ENCODE results near the gene MAP7. TPM values are rescaled to one million over a fixed set of nuclear protein-coding genes. Genes with fewer than 3 reads are reported as not detected.

Gene MAP7
- total RNA-seq, 5 donors from 2014 or later (not counting 1 experiment from before 2014, with no cell fraction given): 0.33 to 0.73 (median 0.57) TPM

GRCh38 chr6:136362421-136363356 is 187.5 kb downstream of the MAP7 start:
- Histone ChIP-seq H3K36me3 (ENCODE audit: control insufficient read depth in 2 of 2, extremely low read depth in 1 of 2, insufficient read depth in 1 of 2, low read length in 1 of 2) (no peaks in the 10 kb centered on the region), H3K27me3 (replicated peaks in 1 of 2; ENCODE audit: control insufficient read depth in 2 of 2, extremely low read depth in 1 of 2, insufficient read depth in 2 of 2, low read length in 1 of 2) (peaks cover 0 to 7% of the 10 kb centered on the region in 2 experiments), H3K27ac (ENCODE audit: low read length) (no peak overlapping the region), H3K9me3 (no peaks in the 10 kb centered on the region), H3K4me1 (ENCODE audit: control insufficient read depth in 1 of 2, extremely low read depth in 1 of 2, insufficient read depth in 2 of 2, low read length in 2 of 2) (peaks cover 0 to 7% of the 10 kb centered on the region in 2 experiments), H3K4me3 (ENCODE audit: control insufficient read depth in 1 of 2, extremely low read depth in 1 of 2, low read length in 1 of 2) (no peak overlapping the region)
- Mint-ChIP-seq H3K27me3 (peaks cover 0 to 6% of the 10 kb centered on the region in 2 donors), H3K4me1 (peaks cover 8 to 15% (median 11%) of the 10 kb centered on the region in 3 donors), H3K27ac (no peak overlapping the region), H3K9me3 (no peaks in the 10 kb centered on the region), H3K36me3 (no peaks in the 10 kb centered on the region), H3K4me3 (no peak overlapping the region)
- WGBS (ENCODE audit: insufficient coverage): 98% methylated on average over 5 of the region's 11 CpGs
- ATAC-seq (replicated peaks in 1 of 4): no peak
- CTCF ChIA-PET: no interaction called here
- POLR2A ChIA-PET: no interaction called here
- DNase-seq: no peak

GRCh38 chr6:136361787-136362186 is 188.4 kb downstream of the MAP7 start:
- WGBS (ENCODE audit: insufficient coverage): no CpG with 5 or more reads among the region's 2 CpGs

DNA sequence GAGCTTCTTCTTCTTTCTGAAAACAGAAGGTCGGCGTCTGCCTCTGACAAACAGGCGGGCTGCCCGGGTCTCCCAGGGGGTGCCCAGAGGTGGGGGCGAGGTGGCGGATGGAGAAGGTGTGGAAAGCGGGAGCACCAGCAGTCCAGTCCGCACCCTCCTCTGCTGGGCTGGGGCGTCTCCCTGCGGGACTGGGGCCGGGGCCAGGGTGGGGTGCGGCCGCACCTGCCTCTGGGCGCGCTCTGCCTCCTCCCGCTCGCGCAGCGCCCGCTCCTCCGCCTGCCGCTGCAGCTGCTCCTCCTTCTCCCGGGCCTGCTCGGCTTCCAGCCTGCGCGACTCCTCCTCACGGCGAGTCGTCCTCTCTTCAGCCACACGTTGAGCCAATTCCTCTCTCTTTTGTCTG is 189.4 kb downstream of the MAP7 start:
- ChIA-PET CTCF (interaction anchor here in 1 of 2 donors (0.9 kb wide), 1 partner anchor 17 kb away, joined by 3 read pairs; no protein-coding TSS in a partner anchor), POLR2A (no interaction called here)
- ATAC-seq (replicated peaks in 1 of 4) (no peak), DNase-seq (no peak)
- H3K9me3 ChIP-seq: no peaks in the 10 kb centered on the region
- Mint-ChIP-seq H3K36me3 (no peaks in the 10 kb centered on the region), H3K4me3 (no peak overlapping the region), H3K4me1 (peaks cover 2 to 7% (median 4%) of the 10 kb centered on the region in 3 donors), H3K27ac (no peak overlapping the region), H3K27me3 (peaks cover 0 to 1% of the 10 kb centered on the region in 2 donors), H3K9me3 (no peaks in the 10 kb centered on the region)
- H3K4me1 ChIP-seq (ENCODE audit: control insufficient read depth in 1 of 2, extremely low read depth in 1 of 2, insufficient read depth in 2 of 2, low read length in 2 of 2): peaks cover 0 to 3% of the 10 kb centered on the region in 2 experiments
- H3K27ac ChIP-seq (ENCODE audit: low read length): no peak overlapping the region
- 94% methylated on average over 24 of the region's 30 CpGs for WGBS (ENCODE audit: insufficient coverage)
- peaks cover 0 to 6% of the 10 kb centered on the region in 2 experiments for H3K27me3 ChIP-seq (replicated peaks in 1 of 2; ENCODE audit: control insufficient read depth in 2 of 2, extremely low read depth in 1 of 2, insufficient read depth in 2 of 2, low read length in 1 of 2)
- no peak overlapping the region for H3K4me3 ChIP-seq (ENCODE audit: control insufficient read depth in 1 of 2, extremely low read depth in 1 of 2, low read length in 1 of 2)
- H3K36me3 ChIP-seq (ENCODE audit: control insufficient read depth in 2 of 2, extremely low read depth in 1 of 2, insufficient read depth in 1 of 2, low read length in 1 of 2): no peaks in the 10 kb centered on the region

More at GRCh38 chr6:136361787-136362186, 188.4 kb downstream of the MAP7 start:
- Histone ChIP-seq H3K9me3 (no peaks in the 10 kb centered on the region), H3K27ac (ENCODE audit: low read length) (no peak overlapping the region), H3K27me3 (replicated peaks in 1 of 2; ENCODE audit: control insufficient read depth in 2 of 2, extremely low read depth in 1 of 2, insufficient read depth in 2 of 2, low read length in 1 of 2) (peaks cover 0 to 7% of the 10 kb centered on the region in 2 experiments), H3K36me3 (ENCODE audit: control insufficient read depth in 2 of 2, extremely low read depth in 1 of 2, insufficient read depth in 1 of 2, low read length in 1 of 2) (no peaks in the 10 kb centered on the region), H3K4me1 (ENCODE audit: control insufficient read depth in 1 of 2, extremely low read depth in 1 of 2, insufficient read depth in 2 of 2, low read length in 2 of 2) (peaks cover 0 to 7% of the 10 kb centered on the region in 2 experiments), H3K4me3 (ENCODE audit: control insufficient read depth in 1 of 2, extremely low read depth in 1 of 2, low read length in 1 of 2) (no peak overlapping the region)
- DNase-seq: no peak
- no peak overlapping the region for H3K4me3 Mint-ChIP-seq
- no peaks in the 10 kb centered on the region for H3K9me3 Mint-ChIP-seq
- peaks cover 0 to 1% of the 10 kb centered on the region in 2 donors for H3K27me3 Mint-ChIP-seq
- ChIA-PET CTCF (no interaction called here), POLR2A (no interaction called here)
- H3K36me3 Mint-ChIP-seq: no peaks in the 10 kb centered on the region
- peaks cover 8 to 15% (median 11%) of the 10 kb centered on the region in 3 donors for H3K4me1 Mint-ChIP-seq
- no peak for ATAC-seq (replicated peaks in 1 of 4)
- no peak overlapping the region for H3K27ac Mint-ChIP-seq

GRCh38 chr6:136359851-136360250 is 190.4 kb downstream of the MAP7 start:
- ATAC-seq (replicated peaks in 1 of 4): no peak
- no peaks in the 10 kb centered on the region for H3K4me1 ChIP-seq (ENCODE audit: control insufficient read depth in 1 of 2, extremely low read depth in 1 of 2, insufficient read depth in 2 of 2, low read length in 2 of 2)
- H3K27ac ChIP-seq (ENCODE audit: low read length): no peak overlapping the region
- H3K36me3 ChIP-seq (ENCODE audit: control insufficient read depth in 2 of 2, extremely low read depth in 1 of 2, insufficient read depth in 1 of 2, low read length in 1 of 2): no peaks in the 10 kb centered on the region
- H3K4me3 ChIP-seq (ENCODE audit: control insufficient read depth in 1 of 2, extremely low read depth in 1 of 2, low read length in 1 of 2): no peak overlapping the region
- no peaks in the 10 kb centered on the region for H3K4me1 Mint-ChIP-seq
- peaks cover 0 to 1% of the 10 kb centered on the region in 2 donors for H3K27me3 Mint-ChIP-seq
- no peaks in the 10 kb centered on the region for H3K36me3 Mint-ChIP-seq
- CTCF ChIA-PET: interaction anchor here in 1 of 2 donors (0.7 kb wide), 2 partner anchors 276 to 450 kb away, joined by 3 to 6 read pairs; no protein-coding TSS in a partner anchor
- POLR2A ChIA-PET: no interaction called here
- no peak overlapping the region for H3K27ac Mint-ChIP-seq
- no peak for DNase-seq
- peaks cover 0 to 4% of the 10 kb centered on the region in 2 experiments for H3K27me3 ChIP-seq (replicated peaks in 1 of 2; ENCODE audit: control insufficient read depth in 2 of 2, extremely low read depth in 1 of 2, insufficient read depth in 2 of 2, low read length in 1 of 2)
- H3K4me3 Mint-ChIP-seq: no peak overlapping the region
- no peaks in the 10 kb centered on the region for H3K9me3 Mint-ChIP-seq
- no peaks in the 10 kb centered on the region for H3K9me3 ChIP-seq
- no CpG with 5 or more reads among the region's 6 CpGs for WGBS (ENCODE audit: insufficient coverage)

DNA sequence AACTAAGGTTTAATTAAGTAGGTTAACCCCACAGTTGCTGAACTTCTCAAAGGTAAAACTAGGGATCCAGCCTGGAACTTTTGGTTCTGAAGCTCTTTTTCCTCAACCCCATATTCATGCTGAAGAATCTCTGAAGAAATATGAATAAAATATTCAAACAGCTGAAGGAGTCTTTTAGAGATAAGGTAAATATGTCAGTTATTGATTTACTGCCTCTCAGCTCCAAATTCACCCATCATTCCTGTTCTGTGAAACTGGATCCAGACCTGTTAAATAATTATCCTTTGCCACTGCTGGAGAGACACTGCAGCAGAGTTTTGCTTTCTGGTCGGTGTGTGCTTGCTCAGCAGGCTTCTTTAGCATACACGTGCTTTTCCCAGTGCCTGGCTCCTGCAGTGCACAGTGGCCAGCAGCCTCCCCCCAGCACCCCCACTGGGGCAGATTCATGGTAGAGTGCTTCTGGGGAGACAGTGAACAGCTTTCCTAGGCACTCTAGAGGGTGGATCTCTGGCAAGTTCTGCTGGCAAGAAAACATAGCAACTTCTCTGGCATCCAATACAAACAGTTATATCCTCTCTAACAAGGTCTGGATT is 198.6 kb downstream of the MAP7 start:
- Mint-ChIP-seq H3K27ac (no peak overlapping the region), H3K4me3 (no peak overlapping the region), H3K27me3 (peaks cover 0 to 5% of the 10 kb centered on the region in 2 donors), H3K4me1 (no peaks in the 10 kb centered on the region), H3K9me3 (no peaks in the 10 kb centered on the region), H3K36me3 (no peaks in the 10 kb centered on the region)
- ChIA-PET CTCF (no interaction called here), POLR2A (no interaction called here)
- Histone ChIP-seq H3K36me3 (ENCODE audit: control insufficient read depth in 2 of 2, extremely low read depth in 1 of 2, insufficient read depth in 1 of 2, low read length in 1 of 2) (no peaks in the 10 kb centered on the region), H3K27me3 (replicated peaks in 1 of 2; ENCODE audit: control insufficient read depth in 2 of 2, extremely low read depth in 1 of 2, insufficient read depth in 2 of 2, low read length in 1 of 2) (no peaks in the 10 kb centered on the region), H3K9me3 (no peaks in the 10 kb centered on the region), H3K4me1 (ENCODE audit: control insufficient read depth in 1 of 2, extremely low read depth in 1 of 2, insufficient read depth in 2 of 2, low read length in 2 of 2) (no peaks in the 10 kb centered on the region), H3K4me3 (ENCODE audit: control insufficient read depth in 1 of 2, extremely low read depth in 1 of 2, low read length in 1 of 2) (no peak overlapping the region), H3K27ac (ENCODE audit: low read length) (no peak overlapping the region)
- ATAC-seq (replicated peaks in 1 of 4) (no peak), DNase-seq (no peak)
- WGBS (ENCODE audit: insufficient coverage): no CpG with 5 or more reads among the region's 2 CpGs

DNA sequence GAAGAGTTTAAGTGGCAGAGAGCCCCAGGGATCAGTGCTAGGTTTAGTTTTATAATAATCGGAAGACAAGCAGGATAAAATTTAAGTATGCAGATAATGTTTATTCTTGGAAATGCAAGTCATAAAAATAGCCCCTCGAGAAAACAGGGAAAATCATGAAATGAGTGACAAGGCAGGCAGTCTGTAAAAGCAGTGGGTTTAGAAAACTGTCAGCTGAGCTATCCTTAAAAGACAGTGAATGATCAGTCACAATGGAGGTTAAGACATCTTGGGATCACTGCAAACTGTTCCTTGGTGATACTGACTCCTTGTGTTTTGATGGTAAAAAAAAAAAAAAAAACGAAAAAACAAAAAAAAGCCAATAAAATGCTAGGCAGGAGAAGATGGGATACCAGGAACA is 199.3 kb downstream of the MAP7 start:
- WGBS (ENCODE audit: insufficient coverage): 74% methylated on average over 2 of the region's 3 CpGs
- POLR2A ChIA-PET: no interaction called here
- H3K27me3 Mint-ChIP-seq: peaks cover 0 to 5% of the 10 kb centered on the region in 2 donors

More for the DNA sequence above, 199.3 kb downstream of the MAP7 start:
- Histone ChIP-seq H3K27me3 (replicated peaks in 1 of 2; ENCODE audit: control insufficient read depth in 2 of 2, extremely low read depth in 1 of 2, insufficient read depth in 2 of 2, low read length in 1 of 2) (no peaks in the 10 kb centered on the region), H3K4me1 (ENCODE audit: control insufficient read depth in 1 of 2, extremely low read depth in 1 of 2, insufficient read depth in 2 of 2, low read length in 2 of 2) (no peaks in the 10 kb centered on the region), H3K9me3 (no peaks in the 10 kb centered on the region), H3K27ac (ENCODE audit: low read length) (no peak overlapping the region), H3K36me3 (ENCODE audit: control insufficient read depth in 2 of 2, extremely low read depth in 1 of 2, insufficient read depth in 1 of 2, low read length in 1 of 2) (no peaks in the 10 kb centered on the region), H3K4me3 (ENCODE audit: control insufficient read depth in 1 of 2, extremely low read depth in 1 of 2, low read length in 1 of 2) (no peak overlapping the region)
- no peak for ATAC-seq (replicated peaks in 1 of 4)
- Mint-ChIP-seq H3K36me3 (no peaks in the 10 kb centered on the region), H3K4me3 (no peak overlapping the region), H3K4me1 (no peaks in the 10 kb centered on the region), H3K9me3 (no peaks in the 10 kb centered on the region), H3K27ac (no peak overlapping the region)
- DNase-seq: no peak
- CTCF ChIA-PET: no interaction called here

All from T-cell (primary cell).